NCI-H2227 (cell line): ENCODE data around the gene C10orf67.
"Not testable (repeated sequence)": the region's sequence is repeated elsewhere in the genome, so short reads cannot be mapped to it uniquely, and the experiment has no call there.

Experiments
- DNase-seq: peaks from one replicate; lab custom pipeline; 2025; ENCODE audit not compliant: unreplicated experiment; lab: John Stamatoyannopoulos, UW

Gene C10orf67

GRCh38 chr10:23362879-23363792, 18.5 kb upstream of the C10orf67 start:
- DNase-seq = no peak

DNA sequence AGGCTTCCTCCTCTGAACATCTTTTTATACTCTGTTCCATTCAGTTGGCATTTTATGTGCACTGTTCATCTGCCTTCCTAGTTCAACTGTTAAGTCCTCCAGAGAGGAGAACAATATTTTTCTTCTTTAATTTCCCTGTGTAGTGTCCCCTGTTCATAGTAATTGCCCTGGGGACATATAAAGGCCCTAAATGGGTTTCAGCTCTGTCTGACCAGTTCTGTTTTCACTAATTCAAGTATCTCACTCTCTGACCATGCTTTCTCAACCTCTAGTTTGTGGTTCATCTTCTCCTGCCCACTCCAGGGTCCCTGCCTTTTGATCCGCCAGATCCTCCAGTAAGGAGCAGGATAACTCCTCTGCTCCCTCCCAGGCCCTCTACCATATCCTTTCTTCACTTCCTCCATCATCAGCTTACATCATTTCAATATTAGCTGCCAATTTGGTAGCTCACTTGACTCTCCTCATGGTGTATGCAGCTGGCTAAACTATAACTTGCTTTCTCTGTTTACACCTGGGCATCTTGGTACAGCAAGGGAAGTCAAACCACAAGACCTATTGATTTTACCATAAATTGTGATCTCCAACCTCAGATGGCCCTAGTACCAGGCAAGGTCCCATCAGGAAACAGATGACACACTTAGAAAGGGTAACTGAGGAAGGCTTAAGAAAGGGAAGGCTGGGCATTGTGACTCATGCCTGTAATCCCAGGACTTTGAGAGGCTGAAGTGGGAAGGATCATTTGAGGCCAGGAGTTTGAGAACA, 17.7 kb upstream of the C10orf67 start:
- DNase-seq = no peak

DNA sequence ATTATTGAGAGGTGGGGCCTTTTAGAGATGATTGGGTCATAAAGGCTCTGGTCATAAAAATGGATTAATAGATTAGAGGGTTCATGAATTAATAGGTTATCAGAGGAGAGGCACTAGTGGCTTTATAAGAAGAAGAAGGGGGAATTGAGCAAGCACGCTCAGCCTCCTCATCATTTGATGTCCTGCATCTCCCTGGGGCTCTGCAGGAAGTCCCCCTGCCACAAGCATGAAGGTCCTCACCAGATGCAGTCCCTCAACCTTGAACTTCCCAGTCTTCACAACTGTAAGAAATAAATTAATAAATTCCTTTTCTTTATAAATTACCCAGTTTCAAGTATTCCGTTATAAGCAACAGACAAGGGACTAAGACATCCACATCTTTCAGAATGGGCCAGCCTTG, 17.1 kb upstream of the C10orf67 start:
- no peak for DNase-seq

GRCh38 chr10:23359692-23360380, 15.2 kb upstream of the C10orf67 start:
- DNase-seq = no peak

GRCh38 chr10:23358357-23358756, 13.8 kb upstream of the C10orf67 start:
- DNase-seq = no peak

DNA sequence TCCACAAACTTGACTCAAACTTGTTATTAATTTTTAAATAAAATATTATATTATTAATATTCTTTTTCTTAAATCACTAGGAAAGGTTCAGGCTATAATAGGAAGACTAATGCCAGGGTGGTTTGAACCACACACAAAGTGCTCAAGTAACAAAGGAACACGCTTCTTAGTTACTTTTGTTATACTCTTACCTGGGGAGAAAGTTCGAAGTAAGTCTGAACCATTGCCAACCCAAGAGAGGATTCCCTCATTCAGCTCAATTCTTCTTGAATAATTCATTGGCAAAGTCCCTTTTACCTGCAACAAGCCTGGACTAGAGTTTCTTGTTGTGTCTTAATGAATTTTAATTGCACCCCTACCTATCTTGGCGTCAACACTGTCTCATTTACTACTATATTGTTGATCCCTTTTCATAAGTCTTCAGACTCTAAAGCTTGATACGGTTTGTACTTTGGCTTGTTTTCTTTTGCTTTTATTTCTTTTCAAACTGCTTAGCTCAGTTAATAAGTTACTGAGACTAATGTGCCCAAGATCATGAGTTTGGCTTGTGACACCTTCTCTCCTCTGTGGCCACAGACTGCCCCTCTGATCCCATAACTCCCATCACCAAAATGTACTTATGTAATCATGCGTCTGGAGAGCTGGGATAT, 10.2 kb upstream of the C10orf67 start:
- DNase-seq = no peak

DNA sequence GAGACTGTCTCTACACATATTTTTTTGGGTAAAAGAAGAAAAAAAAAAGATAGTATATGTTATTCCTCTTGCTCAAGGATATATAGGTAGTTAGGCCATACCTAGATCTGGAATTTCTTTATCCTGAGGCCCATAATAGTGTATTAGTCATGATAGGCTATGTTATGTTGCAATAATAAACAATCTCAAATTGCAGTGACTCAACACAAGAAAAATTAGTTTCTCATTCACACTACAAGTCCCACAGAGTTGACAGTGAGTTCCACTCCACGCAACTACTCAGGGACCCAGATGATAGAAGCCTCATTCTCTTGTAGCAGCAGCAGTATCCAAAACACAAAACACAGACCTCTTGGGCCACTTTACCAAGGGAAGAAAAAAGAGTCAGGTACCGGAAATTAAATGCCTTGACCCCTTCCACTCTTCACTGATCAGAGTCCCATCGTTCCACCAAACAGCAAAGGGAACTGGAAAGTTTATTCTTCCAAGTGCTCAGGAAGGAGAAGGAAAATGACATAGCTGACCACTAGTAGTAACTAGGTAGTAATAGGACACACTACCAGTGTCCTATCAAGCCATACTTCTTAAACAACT, 7.4 kb upstream of the C10orf67 start:
- DNase-seq = no peak

DNA sequence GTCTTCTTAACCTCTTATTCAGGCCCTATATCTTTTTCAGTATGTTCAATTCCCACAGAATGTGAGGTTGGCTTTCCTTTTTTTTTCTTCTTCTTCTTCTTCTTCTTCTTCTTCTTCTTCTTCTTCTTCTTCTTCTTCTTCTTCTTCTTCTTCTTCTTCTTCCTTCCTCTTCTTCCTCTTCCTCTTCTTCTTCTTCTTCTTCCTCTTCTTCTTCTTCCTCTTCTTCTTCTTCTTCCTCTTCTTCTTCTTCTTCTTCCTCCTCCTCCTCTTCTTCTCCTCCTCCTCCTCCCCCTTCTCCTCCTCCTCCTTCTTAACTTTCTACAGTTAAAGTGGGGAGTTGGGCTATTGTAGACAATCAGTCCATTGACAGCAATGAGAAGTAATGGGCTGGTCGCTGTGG, 6.1 kb upstream of the C10orf67 start:
- DNase-seq = not testable (repeated sequence)

DNA sequence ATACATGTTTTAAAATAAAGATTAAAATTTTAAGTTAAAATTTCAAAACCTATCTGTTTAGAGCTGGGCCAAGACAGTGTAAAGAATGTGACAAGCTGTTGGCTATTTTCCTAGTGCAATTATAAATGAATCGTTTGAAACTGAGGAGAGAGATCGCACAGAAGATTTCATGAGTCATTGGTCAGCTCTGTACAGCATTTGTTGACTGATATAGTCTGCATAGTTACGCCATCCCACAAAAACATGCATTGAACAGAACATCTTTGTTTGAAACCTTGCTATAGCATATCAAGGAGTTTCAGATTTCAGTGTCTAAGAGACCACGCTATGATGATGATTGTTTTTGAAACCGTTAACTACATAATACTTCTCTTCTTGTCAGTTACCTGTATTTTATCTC, 1.3 kb upstream of the C10orf67 start:
- no peak for DNase-seq

- DNase-seq = peak; percentile 88
Measured at GRCh38 chr10:23343591-23344240, 881 bp downstream of the C10orf67 start.

DNA sequence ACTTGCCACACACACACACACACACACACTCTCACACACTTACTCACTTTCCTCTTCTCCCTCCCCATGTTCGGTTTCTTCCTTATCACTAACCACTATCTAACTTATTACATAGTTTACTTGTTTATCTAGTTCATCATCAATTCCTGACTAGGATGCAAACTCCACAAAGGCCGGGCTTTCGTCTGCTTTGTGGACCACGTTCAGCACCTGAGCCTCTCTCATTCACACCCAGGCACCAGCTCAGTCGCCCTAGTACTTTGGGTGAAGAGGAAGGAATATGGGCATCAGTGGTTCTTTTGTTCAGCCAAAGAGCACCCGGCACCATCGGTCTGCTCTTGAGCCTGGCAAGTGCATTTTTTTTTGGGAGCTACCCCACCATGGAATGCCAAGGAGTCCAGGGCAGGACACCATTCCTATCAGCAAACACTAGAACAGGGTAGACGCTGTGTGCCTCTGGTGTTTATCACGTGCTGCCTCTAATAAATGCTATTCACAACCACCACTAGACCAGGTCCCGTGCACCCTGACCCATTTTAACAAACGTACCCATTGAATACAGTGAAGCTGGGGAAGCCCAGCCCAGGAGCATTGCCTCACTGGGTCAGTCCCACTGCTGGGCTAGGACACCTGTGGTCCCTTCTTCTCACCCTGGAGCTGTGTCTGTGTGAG, 2.2 kb downstream of the C10orf67 start:
- DNase-seq = no peak

GRCh38 chr10:23341004-23341403, 3.6 kb downstream of the C10orf67 start:
- DNase-seq = no peak

- no peak for DNase-seq
Measured at GRCh38 chr10:23340354-23340753, 4.2 kb downstream of the C10orf67 start.

DNA sequence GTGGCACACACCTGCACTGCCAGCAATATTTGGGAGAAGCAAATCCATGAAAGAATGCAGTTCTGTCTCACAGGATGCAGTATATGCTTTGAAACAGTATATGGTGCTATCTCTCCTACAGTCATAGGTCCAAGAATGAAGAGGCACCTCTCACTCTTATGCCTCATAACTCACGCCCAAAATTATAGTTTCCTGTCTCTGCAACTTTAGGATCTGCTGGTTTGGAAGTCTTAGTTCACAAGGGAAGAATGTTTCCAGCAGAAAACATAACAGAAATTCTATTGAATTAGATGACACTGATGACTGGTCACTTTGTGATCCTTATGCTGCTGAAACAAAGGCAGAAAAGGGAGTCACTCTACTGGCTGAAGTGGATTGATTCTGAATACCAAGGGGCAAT, 5.7 kb downstream of the C10orf67 start:
- no peak for DNase-seq

- peak; percentile 31 for DNase-seq
Measured at GRCh38 chr10:23338155-23338828, 6.3 kb downstream of the C10orf67 start.

- DNase-seq = no peak
Measured at GRCh38 chr10:23337616-23338015, 7.0 kb downstream of the C10orf67 start.

DNA sequence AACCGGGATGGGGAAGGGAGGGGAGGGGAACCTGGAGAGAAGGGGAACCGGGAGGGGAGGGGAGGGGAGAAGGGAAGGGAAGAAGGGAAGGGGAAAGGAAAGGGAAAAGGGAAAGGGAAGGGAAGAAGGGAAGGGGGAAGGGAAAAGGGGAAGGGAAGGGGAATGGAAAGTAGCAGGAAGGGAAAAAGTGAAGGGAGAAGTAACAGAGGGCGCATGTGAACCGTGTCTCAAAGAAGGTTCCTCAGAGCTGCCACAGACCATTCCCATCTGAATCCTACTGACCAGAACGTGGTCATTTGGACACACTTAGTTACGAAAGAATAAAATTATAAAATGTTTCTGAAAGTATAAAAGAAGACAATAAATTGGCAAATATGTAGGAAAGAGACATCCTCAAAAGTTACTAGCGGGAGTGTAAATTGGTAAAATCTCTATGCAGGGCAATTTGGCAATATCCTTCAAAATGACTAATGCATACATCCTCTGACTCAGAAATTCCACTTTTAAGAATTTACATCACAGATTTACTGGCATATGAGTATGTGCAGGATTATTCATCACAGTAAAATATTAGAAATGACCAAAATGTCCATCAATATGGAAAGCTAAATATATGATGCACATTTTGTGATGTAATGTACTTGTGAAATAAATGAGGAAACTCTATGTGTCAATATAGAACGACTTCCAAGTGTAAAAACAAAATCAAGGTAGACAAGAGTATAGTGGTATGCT, 12.9 kb downstream of the C10orf67 start:
- no peak for DNase-seq

GRCh38 chr10:23330948-23331347, 13.6 kb downstream of the C10orf67 start:
- DNase-seq = no peak
